ENCODE results near the gene HDAC4. TPM values are rescaled to one million over a fixed set of nuclear protein-coding genes. Genes with fewer than 3 reads are reported as not detected.

HDAC4 gene
- total and polyA plus RNA-seq, 3 experiments from 2014 or later, result 8.3 to 28.8 (median 24.0) TPM

DNA sequence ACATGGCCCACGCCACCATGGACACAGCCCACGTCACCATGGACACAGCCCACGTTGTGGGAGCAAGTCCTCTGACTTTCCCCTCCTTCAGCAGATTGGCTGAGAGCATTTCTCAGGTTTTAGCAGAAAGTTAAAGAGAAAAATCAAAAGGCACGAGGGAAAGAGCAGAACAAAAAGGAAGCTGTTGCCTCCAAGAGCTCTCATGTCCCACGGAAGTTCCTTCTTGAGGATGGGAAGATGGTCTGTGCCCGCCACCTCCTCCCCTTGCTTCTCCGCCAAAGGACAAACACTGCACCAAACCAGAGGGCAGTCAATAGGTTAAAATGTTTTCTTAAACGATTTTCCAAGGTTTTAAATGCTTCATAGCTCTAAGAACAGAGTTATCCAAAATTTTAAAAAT, 148.4 kb downstream of the HDAC4 start:
- ChIA-PET CTCF (interaction anchor here (0.8 to 1.1 kb wide), 2 partner anchors 15 to 36 kb away, joined by 3 read pairs; no protein-coding TSS in a partner anchor), POLR2A (no interaction called here)
- H3K4me1 Mint-ChIP-seq, result peaks cover 34 to 74% (median 67%) of the 10 kb centered on the region in 3 donors
- H3K27ac Mint-ChIP-seq, result no peak overlapping the region
- Histone ChIP-seq H3K4me1 (ENCODE audit: insufficient read depth, low read length) (peaks cover 41% of the 10 kb centered on the region), H3K27me3 (ENCODE audit: insufficient read depth, low read length, poor library complexity, severe bottlenecking) (no peaks in the 10 kb centered on the region), H3K36me3 (ENCODE audit: insufficient read depth, low read length) (no peaks in the 10 kb centered on the region), H3K4me3 (ENCODE audit: low read length) (no peak overlapping the region), H3K27ac (ENCODE audit: low read depth, low read length) (no peak overlapping the region), H3K9me3 (ENCODE audit: low read length) (no peaks in the 10 kb centered on the region)
- DNase-seq, result no peak
- H3K36me3 Mint-ChIP-seq, result peaks cover 5 to 43% (median 17%) of the 10 kb centered on the region in 3 donors
- no peak overlapping the region for H3K4me3 Mint-ChIP-seq
- no peaks in the 10 kb centered on the region for H3K27me3 Mint-ChIP-seq
- H3K9me3 Mint-ChIP-seq, result peaks cover 0 to 4% (median 3%) of the 10 kb centered on the region in 5 donors

DNA sequence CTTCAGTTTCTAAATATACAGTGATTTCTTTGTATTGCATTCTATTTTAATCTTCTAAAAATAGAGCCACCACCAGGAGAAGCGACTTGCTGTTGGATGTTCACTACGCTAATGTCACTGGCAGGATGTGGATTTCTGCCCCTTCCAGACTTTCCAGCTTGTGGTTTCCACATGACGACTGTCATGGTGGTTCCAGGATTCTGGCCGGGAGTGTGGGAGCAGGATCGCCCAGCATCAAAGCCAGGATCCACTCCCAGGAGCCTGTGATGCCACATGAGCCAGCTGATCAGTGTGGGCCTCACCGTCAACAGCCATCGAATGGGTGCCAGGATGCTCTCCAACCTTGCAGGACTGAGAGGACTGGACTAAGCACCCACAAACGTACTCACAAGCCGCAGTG, 148.8 kb downstream of the HDAC4 start:
- H3K4me3 ChIP-seq (ENCODE audit: low read length), result no peak overlapping the region
- CTCF ChIA-PET, result interaction anchor here (1.1 to 1.7 kb wide), 2 partner anchors 16 to 36 kb away, joined by 3 to 5 read pairs; no protein-coding TSS in a partner anchor
- no peaks in the 10 kb centered on the region for H3K36me3 ChIP-seq (ENCODE audit: insufficient read depth, low read length)
- H3K9me3 ChIP-seq (ENCODE audit: low read length), result no peaks in the 10 kb centered on the region
- H3K27ac Mint-ChIP-seq, result peak overlapping the region in 1 of 8 donors; percentile 24
- DNase-seq, result no peak
- peaks cover 33 to 74% (median 67%) of the 10 kb centered on the region in 3 donors for H3K4me1 Mint-ChIP-seq
- no peaks in the 10 kb centered on the region for H3K27me3 ChIP-seq (ENCODE audit: insufficient read depth, low read length, poor library complexity, severe bottlenecking)
- peaks cover 41% of the 10 kb centered on the region for H3K4me1 ChIP-seq (ENCODE audit: insufficient read depth, low read length)
- no peak overlapping the region for H3K27ac ChIP-seq (ENCODE audit: low read depth, low read length)
- H3K27me3 Mint-ChIP-seq, result no peaks in the 10 kb centered on the region
- peaks cover under 1 to 46% (median 13%) of the 10 kb centered on the region in 3 donors for H3K36me3 Mint-ChIP-seq
- H3K9me3 Mint-ChIP-seq, result no peaks in the 10 kb centered on the region
- no peak overlapping the region for H3K4me3 Mint-ChIP-seq
- POLR2A ChIA-PET, result no interaction called here

GRCh38 chr2:239250216-239251081, 150.4 kb downstream of the HDAC4 start:
- H3K4me3 Mint-ChIP-seq, result no peak overlapping the region
- no peaks in the 10 kb centered on the region for H3K9me3 ChIP-seq (ENCODE audit: low read length)
- peaks cover 33 to 70% (median 61%) of the 10 kb centered on the region in 3 donors for H3K4me1 Mint-ChIP-seq
- H3K27ac ChIP-seq (ENCODE audit: low read depth, low read length), result no peak overlapping the region
- ChIA-PET CTCF (interaction anchor here (1.7 kb wide), 1 partner anchor 17 kb away, joined by 5 read pairs; no protein-coding TSS in a partner anchor), POLR2A (no interaction called here)
- H3K27me3 Mint-ChIP-seq, result no peaks in the 10 kb centered on the region
- no peaks in the 10 kb centered on the region for H3K27me3 ChIP-seq (ENCODE audit: insufficient read depth, low read length, poor library complexity, severe bottlenecking)
- H3K9me3 Mint-ChIP-seq, result no peaks in the 10 kb centered on the region
- peak overlapping the region in 1 of 8 donors; percentile 5 for H3K27ac Mint-ChIP-seq
- H3K36me3 ChIP-seq (ENCODE audit: insufficient read depth, low read length), result no peaks in the 10 kb centered on the region
- H3K36me3 Mint-ChIP-seq, result peaks cover 0 to 48% (median 13%) of the 10 kb centered on the region in 3 donors
- DNase-seq, result no peak
- no peak overlapping the region for H3K4me3 ChIP-seq (ENCODE audit: low read length)
- H3K4me1 ChIP-seq (ENCODE audit: insufficient read depth, low read length), result peaks cover 36% of the 10 kb centered on the region

GRCh38 chr2:239249776-239250175, 151.0 kb downstream of the HDAC4 start:
- no peaks in the 10 kb centered on the region for H3K9me3 Mint-ChIP-seq
- ChIA-PET CTCF (no interaction called here), POLR2A (no interaction called here)

DNA sequence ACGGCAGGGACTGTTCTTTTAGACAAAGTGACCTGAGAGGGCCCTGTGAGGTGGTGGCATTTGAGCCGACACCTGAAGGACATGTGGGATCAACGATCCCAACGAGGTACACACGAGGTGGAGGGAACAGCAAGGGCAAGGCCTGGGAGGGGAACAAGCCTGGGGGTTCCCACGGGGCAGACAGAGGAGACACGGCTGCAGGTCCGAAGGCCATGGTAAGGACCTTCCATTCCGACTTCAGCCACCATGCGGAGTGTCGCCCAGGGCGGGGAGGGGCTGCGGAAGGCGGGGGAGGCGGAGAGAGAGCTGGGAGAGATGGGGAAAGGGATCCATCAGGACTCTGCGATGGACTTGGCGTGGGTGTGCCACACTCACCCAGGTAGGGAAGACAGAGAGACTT, 151.8 kb downstream of the HDAC4 start:
- Mint-ChIP-seq H3K4me1 (peaks cover 30 to 66% (median 51%) of the 10 kb centered on the region in 3 donors), H3K27me3 (no peaks in the 10 kb centered on the region), H3K36me3 (peaks cover 0 to 47% (median 14%) of the 10 kb centered on the region in 3 donors), H3K4me3 (no peak overlapping the region), H3K27ac (peak overlapping the region in 2 of 8 donors; percentile 11 to 66), H3K9me3 (no peaks in the 10 kb centered on the region)
- DNase-seq, result no peak
- no peaks in the 10 kb centered on the region for H3K27me3 ChIP-seq (ENCODE audit: insufficient read depth, low read length, poor library complexity, severe bottlenecking)
- no peak overlapping the region for H3K27ac ChIP-seq (ENCODE audit: low read depth, low read length)
- H3K4me3 ChIP-seq (ENCODE audit: low read length), result no peak overlapping the region
- H3K36me3 ChIP-seq (ENCODE audit: insufficient read depth, low read length), result no peaks in the 10 kb centered on the region
- ChIA-PET CTCF (no interaction called here), POLR2A (no interaction called here)
- H3K9me3 ChIP-seq (ENCODE audit: low read length), result no peaks in the 10 kb centered on the region
- H3K4me1 ChIP-seq (ENCODE audit: insufficient read depth, low read length), result peaks cover 24% of the 10 kb centered on the region

More at GRCh38 chr2:239249776-239250175, 151.0 kb downstream of the HDAC4 start:
- no peak for DNase-seq
- Histone ChIP-seq H3K36me3 (ENCODE audit: insufficient read depth, low read length) (no peaks in the 10 kb centered on the region), H3K27me3 (ENCODE audit: insufficient read depth, low read length, poor library complexity, severe bottlenecking) (no peaks in the 10 kb centered on the region), H3K9me3 (ENCODE audit: low read length) (no peaks in the 10 kb centered on the region), H3K4me3 (ENCODE audit: low read length) (no peak overlapping the region), H3K27ac (ENCODE audit: low read depth, low read length) (no peak overlapping the region), H3K4me1 (ENCODE audit: insufficient read depth, low read length) (peaks cover 31% of the 10 kb centered on the region)
- Mint-ChIP-seq H3K36me3 (peaks cover 0 to 50% (median 15%) of the 10 kb centered on the region in 3 donors), H3K4me3 (no peak overlapping the region), H3K27me3 (no peaks in the 10 kb centered on the region), H3K4me1 (peaks cover 35 to 70% (median 58%) of the 10 kb centered on the region in 3 donors), H3K27ac (peak overlapping the region in 1 of 8 donors; percentile 5)

DNA sequence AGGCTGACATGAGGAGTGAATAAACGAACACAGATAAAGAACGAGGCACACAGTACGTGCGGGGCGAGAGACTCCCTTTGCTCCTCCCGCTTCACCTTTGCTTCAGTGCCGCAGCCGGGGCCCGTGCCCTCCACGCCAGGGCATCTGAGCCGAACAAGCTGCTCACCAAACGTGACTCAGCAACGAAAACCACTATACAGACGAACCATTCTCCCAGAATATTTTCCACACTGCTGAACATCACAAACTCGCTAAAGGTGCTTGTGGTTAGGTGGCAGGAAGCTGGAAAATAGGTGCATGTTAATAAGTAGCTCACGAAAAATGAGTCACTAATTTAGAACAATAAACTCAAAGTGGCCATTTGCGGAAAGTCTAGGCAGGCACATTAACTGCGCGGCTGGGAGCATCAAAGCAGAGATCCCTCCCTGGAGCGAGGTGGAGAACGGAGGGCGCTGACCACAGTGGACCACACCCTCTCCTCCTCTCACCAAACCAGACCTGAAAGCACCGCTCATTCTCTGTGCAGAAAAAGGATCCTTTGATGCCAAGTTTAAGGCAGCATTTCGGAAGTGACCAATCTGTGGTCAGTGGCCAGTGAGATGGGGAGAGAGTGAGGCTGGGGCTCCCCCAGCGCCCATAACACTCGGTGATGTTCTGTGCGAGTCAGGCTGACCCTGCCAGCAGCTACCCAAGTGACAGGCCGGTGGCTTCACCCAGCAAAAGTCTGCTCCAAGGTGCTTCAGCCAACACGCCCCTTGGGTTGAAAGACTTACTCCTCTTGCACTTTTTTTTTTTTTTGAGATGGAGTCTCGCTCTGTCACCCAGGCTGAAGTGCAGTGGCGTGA, 153.2 kb downstream of the HDAC4 start:
- H3K4me1 ChIP-seq (ENCODE audit: insufficient read depth, low read length), result peaks cover 13% of the 10 kb centered on the region
- CTCF ChIA-PET, result no interaction called here
- H3K4me3 Mint-ChIP-seq, result peak overlapping the region in 1 of 7 donors; percentile 13

GRCh38 chr2:239246723-239247122, 154.1 kb downstream of the HDAC4 start:
- Mint-ChIP-seq H3K27me3 (no peaks in the 10 kb centered on the region), H3K4me1 (peaks cover 29 to 60% (median 42%) of the 10 kb centered on the region in 3 donors), H3K9me3 (no peaks in the 10 kb centered on the region), H3K36me3 (peaks cover 0 to 44% (median 8%) of the 10 kb centered on the region in 3 donors), H3K27ac (peak overlapping the region in 1 of 8 donors; percentile 27), H3K4me3 (no peak overlapping the region)
- Histone ChIP-seq H3K36me3 (ENCODE audit: insufficient read depth, low read length) (no peaks in the 10 kb centered on the region), H3K4me3 (ENCODE audit: low read length) (no peak overlapping the region), H3K9me3 (ENCODE audit: low read length) (no peaks in the 10 kb centered on the region), H3K27me3 (ENCODE audit: insufficient read depth, low read length, poor library complexity, severe bottlenecking) (no peaks in the 10 kb centered on the region), H3K27ac (ENCODE audit: low read depth, low read length) (no peak overlapping the region), H3K4me1 (ENCODE audit: insufficient read depth, low read length) (peaks cover 6% of the 10 kb centered on the region)
- DNase-seq, result no peak
- ChIA-PET POLR2A (no interaction called here), CTCF (no interaction called here)

More for the DNA sequence above, 153.2 kb downstream of the HDAC4 start:
- no peak for DNase-seq
- Mint-ChIP-seq H3K36me3 (peaks cover 0 to 44% (median 8%) of the 10 kb centered on the region in 3 donors), H3K4me1 (peaks cover 28 to 60% (median 40%) of the 10 kb centered on the region in 3 donors), H3K27ac (peak overlapping the region in 1 of 8 donors; percentile 29), H3K27me3 (no peaks in the 10 kb centered on the region), H3K9me3 (no peaks in the 10 kb centered on the region)
- no peak overlapping the region for H3K4me3 ChIP-seq (ENCODE audit: low read length)
- H3K9me3 ChIP-seq (ENCODE audit: low read length), result no peaks in the 10 kb centered on the region
- no peak overlapping the region for H3K27ac ChIP-seq (ENCODE audit: low read depth, low read length)
- no peaks in the 10 kb centered on the region for H3K27me3 ChIP-seq (ENCODE audit: insufficient read depth, low read length, poor library complexity, severe bottlenecking)
- POLR2A ChIA-PET, result interaction anchor here (0.7 kb wide), 1 partner anchor 36 kb away, joined by 4 read pairs; no protein-coding TSS in a partner anchor
- no peaks in the 10 kb centered on the region for H3K36me3 ChIP-seq (ENCODE audit: insufficient read depth, low read length)
